ENCODE data around the gene HAUS3. TPM values are rescaled to one million over a fixed set of nuclear protein-coding genes. Genes with fewer than 3 reads are reported as not detected.
"Not testable (repeated sequence)": the region's sequence is repeated elsewhere in the genome, so short reads cannot be mapped to it uniquely, and the experiment has no call there.

The HAUS3 gene
- total RNA-seq, 1 donor from 2014 or later = 9.2 TPM

DNA sequence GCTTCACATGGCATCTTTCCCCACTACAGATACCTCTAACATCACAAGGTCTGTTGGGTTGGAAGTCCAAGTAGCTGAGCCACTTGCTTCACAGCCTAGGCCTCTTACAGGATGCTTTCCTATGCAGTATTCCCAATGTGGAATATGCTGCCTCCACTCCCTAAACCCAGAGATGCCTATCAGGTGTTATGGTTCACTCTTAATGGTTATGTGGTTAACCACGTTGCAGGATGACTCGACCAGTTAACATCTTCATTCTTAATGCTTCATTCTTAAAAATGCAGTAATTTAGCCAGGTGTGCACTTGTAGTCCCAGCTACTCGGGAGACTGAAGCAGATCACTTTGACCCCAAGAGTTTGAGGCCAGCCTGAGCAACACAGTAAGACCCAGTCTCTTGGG lies 24.2 kb downstream of the HAUS3 start:
- H3K36me3 ChIP-seq (ENCODE audit: control insufficient read depth, insufficient read depth, low read length) = no peaks in the 10 kb centered on the region
- no peak overlapping the region for H3K4me3 ChIP-seq (ENCODE audit: low read depth, low read length)
- TF ChIP-seq, protein P1, sequence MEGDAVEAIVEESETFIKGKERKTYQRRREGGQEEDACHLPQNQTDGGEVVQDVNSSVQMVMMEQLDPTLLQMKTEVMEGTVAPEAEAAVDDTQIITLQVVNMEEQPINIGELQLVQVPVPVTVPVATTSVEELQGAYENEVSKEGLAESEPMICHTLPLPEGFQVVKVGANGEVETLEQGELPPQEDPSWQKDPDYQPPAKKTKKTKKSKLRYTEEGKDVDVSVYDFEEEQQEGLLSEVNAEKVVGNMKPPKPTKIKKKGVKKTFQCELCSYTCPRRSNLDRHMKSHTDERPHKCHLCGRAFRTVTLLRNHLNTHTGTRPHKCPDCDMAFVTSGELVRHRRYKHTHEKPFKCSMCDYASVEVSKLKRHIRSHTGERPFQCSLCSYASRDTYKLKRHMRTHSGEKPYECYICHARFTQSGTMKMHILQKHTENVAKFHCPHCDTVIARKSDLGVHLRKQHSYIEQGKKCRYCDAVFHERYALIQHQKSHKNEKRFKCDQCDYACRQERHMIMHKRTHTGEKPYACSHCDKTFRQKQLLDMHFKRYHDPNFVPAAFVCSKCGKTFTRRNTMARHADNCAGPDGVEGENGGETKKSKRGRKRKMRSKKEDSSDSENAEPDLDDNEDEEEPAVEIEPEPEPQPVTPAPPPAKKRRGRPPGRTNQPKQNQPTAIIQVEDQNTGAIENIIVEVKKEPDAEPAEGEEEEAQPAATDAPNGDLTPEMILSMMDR (IDR thresholded peaks at IDR 0.05; ENCODE audit: insufficient read depth, low read length, poor library complexity, severe bottlenecking) = no peak
- H3K27me3 ChIP-seq (ENCODE audit: control insufficient read depth, insufficient read depth, low read length) = no peaks in the 10 kb centered on the region
- DNase-seq (ENCODE audit: low read depth) = peak; percentile 55

DNA sequence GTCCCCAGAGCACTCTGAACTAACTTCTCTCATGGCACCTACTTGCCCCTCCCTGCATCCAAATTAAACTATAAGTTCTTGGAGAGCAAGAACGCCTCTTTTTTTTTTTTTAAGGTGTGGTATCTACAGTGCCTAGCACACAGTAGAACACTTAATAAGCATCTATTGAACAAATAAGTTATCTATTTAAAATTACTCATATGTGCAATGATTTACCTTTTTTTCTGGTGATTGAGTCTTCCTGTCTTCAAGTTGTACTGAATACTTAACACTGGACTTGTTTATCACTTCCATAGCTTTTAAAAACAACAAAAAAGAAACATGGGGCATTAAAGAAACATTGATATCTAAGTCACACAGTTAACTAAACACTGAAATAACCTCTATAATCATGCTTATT lies 29.1 kb downstream of the HAUS3 start:
- H3K36me3 ChIP-seq (ENCODE audit: control insufficient read depth, insufficient read depth, low read length) = no peaks in the 10 kb centered on the region
- H3K4me3 ChIP-seq (ENCODE audit: low read depth, low read length) = no peak overlapping the region
- H3K27me3 ChIP-seq (ENCODE audit: control insufficient read depth, insufficient read depth, low read length) = no peaks in the 10 kb centered on the region
- TF ChIP-seq, protein P1 (IDR thresholded peaks at IDR 0.05; ENCODE audit: insufficient read depth, low read length, poor library complexity, severe bottlenecking) = no peak
- no peak for DNase-seq (ENCODE audit: low read depth)

DNA sequence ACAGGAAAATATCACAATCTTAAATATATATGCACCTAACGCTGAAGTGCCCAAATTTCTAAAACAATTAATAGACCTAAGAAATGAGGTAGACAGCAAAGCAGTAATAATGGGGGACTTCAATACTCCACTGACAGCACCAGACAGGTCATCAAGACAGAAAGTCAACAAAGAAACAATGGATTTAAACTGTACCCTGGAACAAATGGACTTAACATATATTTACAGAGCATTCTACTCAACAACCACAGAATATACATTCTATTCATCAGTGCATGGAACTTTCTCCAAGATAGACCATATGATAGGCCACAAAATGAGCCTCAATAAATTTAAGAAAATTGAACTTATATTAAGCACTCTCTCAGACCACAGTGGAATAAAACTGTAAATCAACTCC lies 39.1 kb downstream of the HAUS3 start:
- not testable (repeated sequence) for H3K4me3 ChIP-seq (ENCODE audit: low read depth, low read length); H3K36me3 ChIP-seq (ENCODE audit: control insufficient read depth, insufficient read depth, low read length); DNase-seq (ENCODE audit: low read depth); H3K27me3 ChIP-seq (ENCODE audit: control insufficient read depth, insufficient read depth, low read length)

DNA sequence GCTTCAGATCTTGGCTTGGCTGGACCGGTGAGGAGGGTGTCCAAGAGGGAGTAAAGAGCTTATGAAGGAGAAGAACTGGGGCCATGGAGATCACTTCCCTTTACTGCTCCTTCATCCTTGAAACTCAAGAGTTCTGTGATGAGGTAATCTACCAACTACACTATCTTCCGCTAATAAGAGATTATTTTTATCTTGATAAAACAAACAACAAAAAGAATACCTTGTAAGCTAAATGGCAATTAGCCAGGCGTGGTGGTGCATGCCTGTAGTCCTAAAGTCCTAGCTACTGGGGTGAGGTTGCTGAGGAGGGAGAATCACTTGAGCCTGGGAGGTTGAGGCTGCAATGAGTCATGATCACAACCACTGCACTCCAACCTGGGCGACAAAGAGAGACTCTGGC lies 47.4 kb downstream of the HAUS3 start:
- no peaks in the 10 kb centered on the region for H3K36me3 ChIP-seq (ENCODE audit: control insufficient read depth, insufficient read depth, low read length)
- no peaks in the 10 kb centered on the region for H3K27me3 ChIP-seq (ENCODE audit: control insufficient read depth, insufficient read depth, low read length)
- TF ChIP-seq, protein P1 (IDR thresholded peaks at IDR 0.05; ENCODE audit: insufficient read depth, low read length, poor library complexity, severe bottlenecking) = no peak
- DNase-seq (ENCODE audit: low read depth) = no peak
- no peak overlapping the region for H3K4me3 ChIP-seq (ENCODE audit: low read depth, low read length)

DNA sequence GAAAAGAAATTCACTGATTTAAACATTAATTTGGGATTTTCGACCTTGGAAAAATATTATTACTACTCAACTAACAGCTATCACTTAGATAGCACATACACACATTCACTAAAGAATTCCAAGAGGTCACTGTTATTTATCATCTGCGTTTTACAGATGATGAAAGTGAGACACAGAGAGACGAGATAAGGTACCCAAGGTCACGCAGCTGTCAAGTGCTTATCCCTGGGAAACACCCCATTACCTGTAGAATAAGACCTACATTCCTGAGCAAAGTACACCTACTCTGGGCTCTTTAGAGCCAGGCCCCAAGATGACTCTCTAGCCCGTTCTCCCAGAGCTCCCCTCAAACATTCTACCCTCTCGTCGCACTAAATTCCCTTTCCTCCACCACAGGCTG lies 48.6 kb downstream of the HAUS3 start:
- Histone ChIP-seq H3K27me3 (ENCODE audit: control insufficient read depth, insufficient read depth, low read length) (no peaks in the 10 kb centered on the region), H3K4me3 (ENCODE audit: low read depth, low read length) (no peak overlapping the region), H3K36me3 (ENCODE audit: control insufficient read depth, insufficient read depth, low read length) (no peaks in the 10 kb centered on the region)
- DNase-seq (ENCODE audit: low read depth) = no peak
- TF ChIP-seq, protein P1 (IDR thresholded peaks at IDR 0.05; ENCODE audit: insufficient read depth, low read length, poor library complexity, severe bottlenecking) = no peak

DNA sequence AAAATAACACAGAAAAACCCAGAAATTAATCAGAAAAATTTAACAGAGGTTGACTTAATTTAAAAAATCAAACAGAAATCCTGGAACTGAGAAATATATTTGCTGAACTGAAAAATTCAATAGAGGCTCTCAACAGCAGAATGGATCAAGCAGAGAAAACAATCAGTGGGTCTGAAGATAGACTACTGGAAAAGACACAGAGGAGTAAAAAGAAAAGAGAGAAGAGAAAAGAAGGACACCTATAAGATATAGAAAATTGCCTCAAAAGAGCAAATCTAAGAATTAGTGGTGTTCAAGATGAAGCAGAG lies 55.1 kb downstream of the HAUS3 start:
- Histone ChIP-seq H3K36me3 (ENCODE audit: control insufficient read depth, insufficient read depth, low read length) (no peaks in the 10 kb centered on the region), H3K27me3 (ENCODE audit: control insufficient read depth, insufficient read depth, low read length) (no peaks in the 10 kb centered on the region), H3K4me3 (ENCODE audit: low read depth, low read length) (no peak overlapping the region)
- TF ChIP-seq, protein P1 (IDR thresholded peaks at IDR 0.05; ENCODE audit: insufficient read depth, low read length, poor library complexity, severe bottlenecking) = no peak
- no peak for DNase-seq (ENCODE audit: low read depth)

Measured in kidney epithelial cell (primary cell).